Measurements from ENCODE around the gene TIE1. TPM values are rescaled to one million over a fixed set of nuclear protein-coding genes. Genes with fewer than 3 reads are reported as not detected.
A peak's percentile ranks its signal among the peaks of the same experiment; 100 is the strongest.

Gene TIE1
- total RNA-seq, 1 donor from 2014 or later = 0.21 TPM

DNA sequence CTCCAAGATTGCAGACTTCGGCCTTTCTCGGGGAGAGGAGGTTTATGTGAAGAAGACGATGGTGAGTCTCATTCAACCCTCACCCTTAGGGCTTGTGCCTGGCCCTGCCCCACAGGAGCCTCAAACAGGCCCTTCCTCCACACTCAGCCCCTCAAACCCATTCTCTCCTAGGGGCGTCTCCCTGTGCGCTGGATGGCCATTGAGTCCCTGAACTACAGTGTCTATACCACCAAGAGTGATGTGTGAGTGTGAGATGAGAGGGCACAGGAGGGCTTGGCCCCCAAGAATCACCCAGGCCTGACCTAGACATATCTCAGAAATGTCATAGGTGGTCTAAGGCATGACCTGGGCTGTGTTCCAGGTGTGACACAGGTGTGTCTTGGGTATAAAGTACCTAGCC lies 18.5 kb downstream of the TIE1 start:
- no peak for TF ChIP-seq EZH2 (IDR thresholded peaks at IDR 0.05)
- TF ChIP-seq EZH2phosphoT487 (IDR thresholded peaks at IDR 0.05) = no peak
- TF ChIP-seq, protein P1, sequence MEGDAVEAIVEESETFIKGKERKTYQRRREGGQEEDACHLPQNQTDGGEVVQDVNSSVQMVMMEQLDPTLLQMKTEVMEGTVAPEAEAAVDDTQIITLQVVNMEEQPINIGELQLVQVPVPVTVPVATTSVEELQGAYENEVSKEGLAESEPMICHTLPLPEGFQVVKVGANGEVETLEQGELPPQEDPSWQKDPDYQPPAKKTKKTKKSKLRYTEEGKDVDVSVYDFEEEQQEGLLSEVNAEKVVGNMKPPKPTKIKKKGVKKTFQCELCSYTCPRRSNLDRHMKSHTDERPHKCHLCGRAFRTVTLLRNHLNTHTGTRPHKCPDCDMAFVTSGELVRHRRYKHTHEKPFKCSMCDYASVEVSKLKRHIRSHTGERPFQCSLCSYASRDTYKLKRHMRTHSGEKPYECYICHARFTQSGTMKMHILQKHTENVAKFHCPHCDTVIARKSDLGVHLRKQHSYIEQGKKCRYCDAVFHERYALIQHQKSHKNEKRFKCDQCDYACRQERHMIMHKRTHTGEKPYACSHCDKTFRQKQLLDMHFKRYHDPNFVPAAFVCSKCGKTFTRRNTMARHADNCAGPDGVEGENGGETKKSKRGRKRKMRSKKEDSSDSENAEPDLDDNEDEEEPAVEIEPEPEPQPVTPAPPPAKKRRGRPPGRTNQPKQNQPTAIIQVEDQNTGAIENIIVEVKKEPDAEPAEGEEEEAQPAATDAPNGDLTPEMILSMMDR (IDR thresholded peaks at IDR 0.05) = no peak
- Mint-ChIP-seq H3K27ac (peak overlapping the region; percentile 9), H3K4me1 (no peaks in the 10 kb centered on the region), H3K9me3 (no peaks in the 10 kb centered on the region), H3K36me3 (no peaks in the 10 kb centered on the region), H3K4me3 (no peak overlapping the region), H3K27me3 (ENCODE audit: insufficient read depth, low read depth) (peaks cover 3% of the 10 kb centered on the region)
- DNase-seq (ENCODE audit: low spot score) = no peak
- no peak overlapping the region for H3K4me2 ChIP-seq
- no peaks in the 10 kb centered on the region for H3F3A ChIP-seq (ENCODE audit: low read depth)
- H3K36me3 ChIP-seq = no peaks in the 10 kb centered on the region
- no peaks in the 10 kb centered on the region for H3K9me3 ChIP-seq (ENCODE audit: low read depth)
- no peak overlapping the region for H3K27ac ChIP-seq
- no peaks in the 10 kb centered on the region for H3K79me2 ChIP-seq (ENCODE audit: low read depth)
- H3K4me3 ChIP-seq = no peak overlapping the region
- no peak overlapping the region for H2AFZ ChIP-seq (replicated peaks)
- H3K4me1 ChIP-seq = no peaks in the 10 kb centered on the region
- no peak overlapping the region for H3K9ac ChIP-seq
- no peaks in the 10 kb centered on the region for H3K27me3 ChIP-seq
- H4K20me1 ChIP-seq (ENCODE audit: low read depth) = no peaks in the 10 kb centered on the region

DNA sequence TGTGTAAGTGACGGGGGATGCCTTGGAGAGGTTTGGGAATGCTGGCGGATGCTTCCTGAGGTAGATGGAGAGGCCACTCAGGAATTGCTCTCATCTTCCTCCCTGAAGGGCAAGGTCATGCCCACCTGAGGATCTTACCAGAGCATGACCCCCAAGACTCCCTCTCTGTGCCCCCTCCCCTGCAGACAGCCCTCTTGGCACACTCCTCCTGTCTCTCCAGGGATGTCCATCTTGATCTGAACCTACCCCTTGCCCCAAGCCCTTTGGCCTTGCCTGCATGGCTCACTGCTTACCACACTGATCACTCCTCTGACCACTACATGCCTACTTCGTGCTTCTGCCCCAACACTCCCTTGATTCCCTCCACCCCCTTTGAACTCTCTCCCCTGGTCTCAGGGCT lies 19.0 kb downstream of the TIE1 start:
- no peaks in the 10 kb centered on the region for H3K9me3 ChIP-seq (ENCODE audit: low read depth)
- Mint-ChIP-seq H3K27me3 (ENCODE audit: insufficient read depth, low read depth) (peaks cover 3% of the 10 kb centered on the region), H3K27ac (peak overlapping the region; percentile 9), H3K9me3 (peaks cover 2% of the 10 kb centered on the region), H3K4me3 (no peak overlapping the region), H3K4me1 (no peaks in the 10 kb centered on the region), H3K36me3 (no peaks in the 10 kb centered on the region)
- no peak overlapping the region for H3K27ac ChIP-seq
- no peak overlapping the region for H3K9ac ChIP-seq
- TF ChIP-seq EZH2phosphoT487 (IDR thresholded peaks at IDR 0.05) (no peak), EZH2 (IDR thresholded peaks at IDR 0.05) (no peak)
- TF ChIP-seq, protein P1 (IDR thresholded peaks at IDR 0.05) = no peak
- H4K20me1 ChIP-seq (ENCODE audit: low read depth) = no peaks in the 10 kb centered on the region
- no peaks in the 10 kb centered on the region for H3K27me3 ChIP-seq
- no peaks in the 10 kb centered on the region for H3K36me3 ChIP-seq
- no peak overlapping the region for H3K4me3 ChIP-seq
- no peak overlapping the region for H2AFZ ChIP-seq (replicated peaks)
- H3K4me1 ChIP-seq = no peaks in the 10 kb centered on the region
- H3F3A ChIP-seq (ENCODE audit: low read depth) = no peaks in the 10 kb centered on the region
- no peaks in the 10 kb centered on the region for H3K79me2 ChIP-seq (ENCODE audit: low read depth)
- H3K4me2 ChIP-seq = no peak overlapping the region
- DNase-seq (ENCODE audit: low spot score) = no peak

DNA sequence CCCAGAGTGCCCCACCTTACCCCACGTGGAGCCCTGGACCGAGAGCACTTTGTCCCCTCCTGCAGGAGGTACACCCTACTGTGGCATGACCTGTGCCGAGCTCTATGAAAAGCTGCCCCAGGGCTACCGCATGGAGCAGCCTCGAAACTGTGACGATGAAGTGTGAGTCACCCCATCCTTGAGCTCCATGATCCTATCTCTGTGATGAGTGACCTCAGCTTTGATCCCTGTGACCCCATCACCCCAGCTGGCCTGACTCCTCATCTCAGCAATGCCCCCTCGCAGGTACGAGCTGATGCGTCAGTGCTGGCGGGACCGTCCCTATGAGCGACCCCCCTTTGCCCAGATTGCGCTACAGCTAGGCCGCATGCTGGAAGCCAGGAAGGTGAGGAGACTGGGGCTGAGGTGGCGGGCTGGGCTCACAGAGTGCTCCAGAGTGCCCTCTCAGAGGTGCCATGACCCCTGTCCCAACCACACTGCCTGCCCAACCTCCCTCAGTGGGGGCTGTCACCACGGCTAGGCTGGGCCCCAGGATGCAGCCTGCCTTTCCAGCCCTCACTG lies 20.6 kb downstream of the TIE1 start:
- Histone ChIP-seq H4K20me1 (ENCODE audit: low read depth) (no peaks in the 10 kb centered on the region), H3K9me3 (ENCODE audit: low read depth) (no peaks in the 10 kb centered on the region), H3K4me3 (no peak overlapping the region), H3K4me2 (no peak overlapping the region), H3K4me1 (no peaks in the 10 kb centered on the region), H3K36me3 (no peaks in the 10 kb centered on the region), H2AFZ (replicated peaks) (no peak overlapping the region), H3K9ac (no peak overlapping the region), H3K79me2 (ENCODE audit: low read depth) (no peaks in the 10 kb centered on the region), H3F3A (ENCODE audit: low read depth) (no peaks in the 10 kb centered on the region), H3K27ac (no peak overlapping the region), H3K27me3 (no peaks in the 10 kb centered on the region)
- TF ChIP-seq, protein P1 (IDR thresholded peaks at IDR 0.05) = no peak
- TF ChIP-seq EZH2 (IDR thresholded peaks at IDR 0.05) (no peak), EZH2phosphoT487 (IDR thresholded peaks at IDR 0.05) (no peak)
- H3K4me3 Mint-ChIP-seq = no peak overlapping the region
- H3K27ac Mint-ChIP-seq = peak overlapping the region; percentile 60
- DNase-seq (ENCODE audit: low spot score) = no peak
- peaks cover 5% of the 10 kb centered on the region for H3K27me3 Mint-ChIP-seq (ENCODE audit: insufficient read depth, low read depth)
- no peaks in the 10 kb centered on the region for H3K4me1 Mint-ChIP-seq
- no peaks in the 10 kb centered on the region for H3K36me3 Mint-ChIP-seq
- peaks cover 16% of the 10 kb centered on the region for H3K9me3 Mint-ChIP-seq

Measured in neural progenitor cell (in vitro differentiated cells).